A673 (cell line): ENCODE measurements around the gene STX8.

ENCODE experiments used
- EZH2 ChIP-seq: fragments of 200-600 bp; sonication (generic); IDR thresholded peaks from 2 replicates; pipeline ENCODE4 v1.6.1; 2017; ENCODE audit warnings: borderline replicate concordance, low read depth, mild to moderate bottlenecking, mixed read lengths, antibody characterized with exemption, low read length; ENCODE audit not compliant: poor library complexity, severe bottlenecking
- TF ChIP-seq, protein P1 (sequence below): fragments of 300-800, 200-600 bp; sonication (generic); conservative IDR thresholded peaks from 2 replicates; pipeline ENCODE4 v1.5.1; 2017; ENCODE audit warnings: low read depth, mild to moderate bottlenecking, antibody characterized with exemption, low read length, moderate library complexity, mixed read lengths

DNA sequence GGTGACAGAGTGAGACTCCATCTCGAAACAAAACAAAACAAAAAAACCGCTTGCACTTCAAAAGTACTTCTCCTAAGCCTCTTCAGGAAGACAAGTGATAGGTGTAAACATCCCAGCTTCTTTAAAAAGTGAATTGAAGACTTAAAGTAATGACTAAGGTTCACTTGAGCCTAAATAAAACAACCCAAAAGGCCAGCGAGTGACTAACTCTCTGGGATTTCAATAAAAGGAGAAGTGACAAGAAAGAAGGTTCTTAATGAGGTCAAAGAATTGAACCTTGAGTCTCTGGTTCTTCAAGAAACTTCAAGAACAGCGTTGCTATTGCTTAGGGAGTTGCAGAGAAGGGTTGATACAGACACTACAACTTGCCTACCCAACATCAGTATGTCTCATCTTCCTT is 42.2 kb downstream of the STX8 start:
- TF ChIP-seq, protein P1, sequence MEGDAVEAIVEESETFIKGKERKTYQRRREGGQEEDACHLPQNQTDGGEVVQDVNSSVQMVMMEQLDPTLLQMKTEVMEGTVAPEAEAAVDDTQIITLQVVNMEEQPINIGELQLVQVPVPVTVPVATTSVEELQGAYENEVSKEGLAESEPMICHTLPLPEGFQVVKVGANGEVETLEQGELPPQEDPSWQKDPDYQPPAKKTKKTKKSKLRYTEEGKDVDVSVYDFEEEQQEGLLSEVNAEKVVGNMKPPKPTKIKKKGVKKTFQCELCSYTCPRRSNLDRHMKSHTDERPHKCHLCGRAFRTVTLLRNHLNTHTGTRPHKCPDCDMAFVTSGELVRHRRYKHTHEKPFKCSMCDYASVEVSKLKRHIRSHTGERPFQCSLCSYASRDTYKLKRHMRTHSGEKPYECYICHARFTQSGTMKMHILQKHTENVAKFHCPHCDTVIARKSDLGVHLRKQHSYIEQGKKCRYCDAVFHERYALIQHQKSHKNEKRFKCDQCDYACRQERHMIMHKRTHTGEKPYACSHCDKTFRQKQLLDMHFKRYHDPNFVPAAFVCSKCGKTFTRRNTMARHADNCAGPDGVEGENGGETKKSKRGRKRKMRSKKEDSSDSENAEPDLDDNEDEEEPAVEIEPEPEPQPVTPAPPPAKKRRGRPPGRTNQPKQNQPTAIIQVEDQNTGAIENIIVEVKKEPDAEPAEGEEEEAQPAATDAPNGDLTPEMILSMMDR: no peak
- TF ChIP-seq EZH2: no peak
